ENCODE measurements around the gene PRELID3B.

Gene PRELID3B

DNA sequence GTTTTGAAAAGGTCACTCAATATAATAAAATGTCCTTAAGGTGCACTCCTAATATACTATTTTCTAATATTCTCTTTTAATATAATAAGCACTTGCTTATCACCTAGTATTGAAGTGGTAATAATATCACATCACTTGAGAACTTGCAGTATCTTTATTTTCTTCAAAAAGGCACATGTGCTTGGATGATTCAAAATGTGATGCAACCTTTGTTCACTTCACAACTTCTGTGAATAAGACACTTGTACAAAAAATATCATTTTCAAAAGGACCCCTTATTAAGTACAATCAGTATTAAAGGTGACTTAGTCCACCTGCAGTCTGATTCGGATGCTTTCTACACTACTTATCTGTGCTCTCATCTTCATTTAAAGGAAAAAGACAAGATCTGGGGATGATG lies 3.4 kb downstream of the PRELID3B start:
- peaks cover 40% of the 10 kb centered on the region for H3K4me1 Mint-ChIP-seq
- no peak for ATAC-seq
- H3K27ac Mint-ChIP-seq, result no peak overlapping the region
- no peaks in the 10 kb centered on the region for H3K27me3 Mint-ChIP-seq
- no peak overlapping the region for H3K4me3 Mint-ChIP-seq
- peaks cover 46% of the 10 kb centered on the region for H3K36me3 Mint-ChIP-seq
- H3K9me3 Mint-ChIP-seq, result no peaks in the 10 kb centered on the region

DNA sequence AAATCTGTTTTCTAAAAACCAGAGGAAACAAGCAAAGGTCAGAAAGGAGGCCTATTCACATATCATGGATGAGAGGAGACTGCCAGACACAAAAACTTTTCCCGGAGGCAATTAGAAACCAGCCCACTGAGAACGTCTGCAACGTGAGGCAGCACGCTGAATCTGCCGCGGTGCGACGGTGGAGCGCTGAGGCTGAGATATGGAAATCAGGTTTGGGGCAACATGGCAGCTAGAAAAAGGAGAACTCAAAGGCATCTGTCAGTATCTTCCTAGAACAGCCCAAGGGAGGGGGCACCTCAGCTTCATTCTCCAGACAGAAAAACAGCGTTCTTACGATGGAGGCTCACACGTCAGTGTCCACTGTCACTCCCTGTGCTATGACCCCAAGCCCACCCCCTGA lies 5.2 kb downstream of the PRELID3B start:
- Mint-ChIP-seq H3K4me3 (no peak overlapping the region), H3K9me3 (no peaks in the 10 kb centered on the region), H3K27me3 (no peaks in the 10 kb centered on the region), H3K4me1 (peaks cover 32% of the 10 kb centered on the region), H3K27ac (no peak overlapping the region), H3K36me3 (peaks cover 51% of the 10 kb centered on the region)
- ATAC-seq, result no peak

DNA sequence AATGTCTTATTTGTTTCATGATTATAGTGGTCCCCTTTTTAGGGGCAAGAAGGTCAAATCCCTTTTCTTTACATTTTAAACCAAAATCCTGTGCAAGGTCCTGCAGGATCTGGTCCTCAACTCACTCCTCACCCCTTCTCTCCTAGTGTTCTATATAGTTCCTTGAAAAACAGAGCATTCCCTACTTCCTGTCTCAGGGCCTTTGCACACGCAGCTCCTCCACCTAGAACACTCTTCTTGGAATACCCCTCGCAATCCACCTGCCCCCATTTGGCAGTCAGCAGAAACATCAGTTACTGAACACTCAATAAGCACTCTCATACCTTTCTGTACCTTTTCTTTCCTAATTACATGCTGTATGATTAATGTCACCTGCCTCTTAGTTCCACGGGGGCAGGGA lies 7.2 kb downstream of the PRELID3B start:
- no peak overlapping the region for H3K27ac Mint-ChIP-seq
- no peak for ATAC-seq
- H3K36me3 Mint-ChIP-seq, result peaks cover 49% of the 10 kb centered on the region
- H3K4me1 Mint-ChIP-seq, result peaks cover 21% of the 10 kb centered on the region
- no peak overlapping the region for H3K4me3 Mint-ChIP-seq
- no peaks in the 10 kb centered on the region for H3K27me3 Mint-ChIP-seq
- H3K9me3 Mint-ChIP-seq, result no peaks in the 10 kb centered on the region

DNA sequence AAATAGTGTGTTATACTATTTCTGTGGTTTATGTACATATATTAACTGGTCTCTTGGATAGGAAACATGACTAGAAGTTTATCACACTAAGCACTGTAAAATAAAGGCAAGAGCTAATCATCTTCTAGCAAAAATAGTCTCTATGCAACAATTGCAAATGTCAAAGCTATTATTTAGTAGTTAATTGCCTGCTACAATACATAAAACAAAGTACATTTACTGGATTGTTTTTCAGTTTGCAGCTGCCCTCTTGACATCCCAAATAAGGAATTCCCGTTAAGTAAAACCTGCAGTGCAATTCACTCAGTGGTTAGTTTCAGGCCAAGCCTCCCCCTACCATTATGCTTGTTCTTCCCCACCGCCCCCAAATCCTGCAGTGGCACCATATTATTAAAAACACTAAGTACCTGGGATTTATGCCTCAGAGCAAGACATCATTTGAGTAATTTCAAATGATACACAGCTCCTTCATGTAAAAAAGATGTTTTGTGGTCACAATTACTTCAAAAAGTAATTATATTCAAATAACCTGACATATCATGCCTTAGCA lies 8.9 kb downstream of the PRELID3B start:
- peaks cover 52% of the 10 kb centered on the region for H3K36me3 Mint-ChIP-seq
- H3K27ac Mint-ChIP-seq, result no peak overlapping the region
- no peak overlapping the region for H3K4me3 Mint-ChIP-seq
- no peaks in the 10 kb centered on the region for H3K27me3 Mint-ChIP-seq
- peaks cover 25% of the 10 kb centered on the region for H3K4me1 Mint-ChIP-seq
- ATAC-seq, result no peak
- H3K9me3 Mint-ChIP-seq, result no peaks in the 10 kb centered on the region

- H3K4me3 Mint-ChIP-seq, result peak overlapping the region; percentile 98
- no peak for ATAC-seq
- H3K27me3 Mint-ChIP-seq, result no peaks in the 10 kb centered on the region
- H3K36me3 Mint-ChIP-seq, result peaks cover 52% of the 10 kb centered on the region
- H3K9me3 Mint-ChIP-seq, result no peaks in the 10 kb centered on the region
- H3K4me1 Mint-ChIP-seq, result peaks cover 27% of the 10 kb centered on the region
- H3K27ac Mint-ChIP-seq, result peak overlapping the region; percentile 96
Measured at GRCh38 chr20:59033093-59033492, 9.5 kb downstream of the PRELID3B start.

DNA sequence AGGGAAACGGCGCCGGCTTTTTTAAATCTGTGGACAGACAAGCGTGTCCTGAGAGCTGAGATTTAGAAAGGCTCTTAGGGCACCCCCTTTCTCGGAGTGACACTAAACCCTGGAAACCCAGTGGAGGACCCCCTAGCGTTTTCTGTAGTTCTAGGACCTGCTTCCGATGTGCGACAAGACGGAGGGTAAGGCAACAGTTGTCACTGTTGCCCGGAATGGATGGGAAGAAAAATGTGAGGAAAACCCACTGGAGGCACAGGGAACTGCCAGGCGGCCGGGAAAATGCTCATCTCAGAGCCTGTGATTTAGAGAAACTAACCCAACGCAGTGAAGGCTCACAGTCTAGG lies 9.9 kb downstream of the PRELID3B start:
- no peaks in the 10 kb centered on the region for H3K9me3 Mint-ChIP-seq
- peaks cover 53% of the 10 kb centered on the region for H3K36me3 Mint-ChIP-seq
- H3K4me1 Mint-ChIP-seq, result peaks cover 28% of the 10 kb centered on the region
- H3K4me3 Mint-ChIP-seq, result peak overlapping the region; percentile 98
- peak; percentile 56 for ATAC-seq
- peak overlapping the region; percentile 96 for H3K27ac Mint-ChIP-seq
- no peaks in the 10 kb centered on the region for H3K27me3 Mint-ChIP-seq

- Mint-ChIP-seq H3K27me3 (no peaks in the 10 kb centered on the region), H3K9me3 (no peaks in the 10 kb centered on the region), H3K36me3 (peaks cover 57% of the 10 kb centered on the region), H3K4me3 (peak within 1 kb of the TSS; percentile 98), H3K4me1 (peaks cover 34% of the 10 kb centered on the region), H3K27ac (peak within 1 kb of the TSS; percentile 96)
- peak; percentile 99 for ATAC-seq
Measured at GRCh38 chr20:59032023-59032712, 10.4 kb downstream of the PRELID3B start, which contains the start of gene ATP5F1E. TSS of gene ATP5F1E (minus strand) at chr20:59032335. CDS start at chr20:59032251, 84 bp downstream.

- no peaks in the 10 kb centered on the region for H3K27me3 Mint-ChIP-seq
- no peaks in the 10 kb centered on the region for H3K9me3 Mint-ChIP-seq
- peak overlapping the region; percentile 96 for H3K27ac Mint-ChIP-seq
- peaks cover 39% of the 10 kb centered on the region for H3K4me1 Mint-ChIP-seq
- peak overlapping the region; percentile 98 for H3K4me3 Mint-ChIP-seq
- ATAC-seq, result no peak
- H3K36me3 Mint-ChIP-seq, result peaks cover 57% of the 10 kb centered on the region
Measured at GRCh38 chr20:59031564-59032022, 11.0 kb downstream of the PRELID3B start.

DNA sequence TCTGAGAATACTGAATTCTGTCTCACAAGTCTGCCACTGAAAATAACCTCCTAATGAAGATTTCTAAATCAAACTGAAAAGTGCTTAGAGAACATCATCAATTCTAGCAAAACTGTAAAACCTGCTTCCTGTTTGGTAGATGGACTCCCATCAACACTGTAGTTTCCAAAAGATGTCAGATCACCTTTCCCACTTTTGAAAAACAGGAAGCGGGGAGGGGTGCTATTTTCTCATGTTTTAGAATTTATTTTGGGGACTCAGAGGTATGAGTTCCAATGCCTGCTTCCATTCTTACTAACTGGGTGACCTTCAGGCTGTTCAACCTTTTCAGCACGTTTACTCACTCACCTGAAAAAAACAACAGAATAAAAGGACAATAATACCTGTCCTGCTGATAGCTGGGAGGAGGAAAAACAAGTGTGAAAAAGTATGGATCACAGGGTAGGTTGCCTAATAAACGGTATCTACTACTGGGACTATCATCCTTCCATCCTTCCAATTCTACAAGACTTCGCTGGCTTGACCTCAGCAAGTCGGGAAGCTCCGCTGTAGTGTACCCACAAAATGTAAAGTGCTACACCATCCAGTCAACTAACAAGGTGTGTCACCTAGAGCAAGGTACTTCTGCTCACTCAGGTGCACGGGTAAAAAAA lies 11.5 kb downstream of the PRELID3B start:
- peaks cover 55% of the 10 kb centered on the region for H3K36me3 Mint-ChIP-seq

GRCh38 chr20:59028812-59029211 lies 13.8 kb downstream of the PRELID3B start:
- Mint-ChIP-seq H3K4me3 (peak overlapping the region; percentile 18), H3K4me1 (peaks cover 49% of the 10 kb centered on the region), H3K27me3 (no peaks in the 10 kb centered on the region), H3K9me3 (no peaks in the 10 kb centered on the region), H3K36me3 (peaks cover 59% of the 10 kb centered on the region), H3K27ac (no peak overlapping the region)
- ATAC-seq, result no peak

More for the DNA sequence above, 11.5 kb downstream of the PRELID3B start:
- Mint-ChIP-seq H3K9me3 (no peaks in the 10 kb centered on the region), H3K27me3 (no peaks in the 10 kb centered on the region), H3K27ac (peak overlapping the region; percentile 96), H3K4me1 (peaks cover 41% of the 10 kb centered on the region), H3K4me3 (peak overlapping the region; percentile 98)
- ATAC-seq, result no peak

GRCh38 chr20:59027741-59028320 lies 14.8 kb downstream of the PRELID3B start:
- peaks cover 49% of the 10 kb centered on the region for H3K4me1 Mint-ChIP-seq
- no peak for ATAC-seq
- H3K27me3 Mint-ChIP-seq, result no peaks in the 10 kb centered on the region
- peak overlapping the region; percentile 7 for H3K27ac Mint-ChIP-seq
- peaks cover 66% of the 10 kb centered on the region for H3K36me3 Mint-ChIP-seq
- H3K4me3 Mint-ChIP-seq, result no peak overlapping the region
- H3K9me3 Mint-ChIP-seq, result no peaks in the 10 kb centered on the region

DNA sequence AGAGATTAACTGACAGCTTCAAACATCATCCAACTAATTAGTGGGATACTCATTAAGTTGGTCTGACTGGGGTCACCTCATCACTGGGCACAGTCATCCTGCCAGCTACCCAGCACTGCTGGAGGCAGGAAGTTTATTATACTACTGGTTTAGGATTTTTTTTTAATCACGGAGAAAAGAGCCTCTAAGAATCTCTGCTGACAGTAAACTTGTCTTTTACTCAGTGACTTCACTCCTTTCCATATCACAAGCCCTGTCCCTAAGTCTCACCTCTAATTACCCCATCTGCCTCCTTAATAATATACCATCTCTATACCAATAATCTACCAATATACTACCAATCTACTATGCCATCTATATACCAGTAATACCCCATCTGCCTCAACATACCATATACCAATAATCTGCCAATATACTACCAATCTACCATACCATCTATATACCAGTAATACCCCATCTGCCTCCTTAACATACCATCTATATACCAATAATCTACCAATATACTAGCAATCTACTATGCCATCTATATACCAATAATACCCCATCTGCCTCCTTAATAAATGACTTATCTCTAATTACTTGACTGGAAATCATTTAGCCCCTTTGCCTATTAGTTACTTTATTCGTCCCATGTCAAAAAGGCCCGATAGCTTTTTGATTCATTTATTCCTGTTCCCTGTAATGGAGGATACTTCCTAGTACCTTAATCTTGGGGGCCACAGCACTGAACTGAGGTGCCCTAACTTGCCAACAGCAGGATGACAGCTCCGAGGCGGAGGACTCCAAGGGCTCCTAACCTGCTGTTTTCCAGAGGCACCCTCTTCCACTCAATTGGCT lies 15.5 kb downstream of the PRELID3B start:
- peaks cover 48% of the 10 kb centered on the region for H3K4me1 Mint-ChIP-seq
- H3K9me3 Mint-ChIP-seq, result no peaks in the 10 kb centered on the region
- no peak for ATAC-seq
- peak overlapping the region; percentile 7 for H3K27ac Mint-ChIP-seq
- H3K4me3 Mint-ChIP-seq, result no peak overlapping the region
- peaks cover 69% of the 10 kb centered on the region for H3K36me3 Mint-ChIP-seq
- no peaks in the 10 kb centered on the region for H3K27me3 Mint-ChIP-seq

- Mint-ChIP-seq H3K4me3 (no peak overlapping the region), H3K36me3 (peaks cover 66% of the 10 kb centered on the region), H3K9me3 (no peaks in the 10 kb centered on the region), H3K4me1 (peaks cover 48% of the 10 kb centered on the region), H3K27ac (no peak overlapping the region), H3K27me3 (no peaks in the 10 kb centered on the region)
- no peak for ATAC-seq
Measured at GRCh38 chr20:59025511-59025910, 17.1 kb downstream of the PRELID3B start.

- Mint-ChIP-seq H3K27me3 (no peaks in the 10 kb centered on the region), H3K4me1 (peaks cover 44% of the 10 kb centered on the region), H3K9me3 (no peaks in the 10 kb centered on the region), H3K27ac (no peak overlapping the region), H3K36me3 (peaks cover 62% of the 10 kb centered on the region), H3K4me3 (no peak overlapping the region)
- ATAC-seq, result no peak
Measured at GRCh38 chr20:59025086-59025485, 17.5 kb downstream of the PRELID3B start.

GRCh38 chr20:59024111-59024530 lies 18.5 kb downstream of the PRELID3B start:
- Mint-ChIP-seq H3K4me1 (peaks cover 35% of the 10 kb centered on the region), H3K4me3 (no peak overlapping the region), H3K27me3 (no peaks in the 10 kb centered on the region), H3K27ac (no peak overlapping the region), H3K36me3 (peaks cover 55% of the 10 kb centered on the region), H3K9me3 (no peaks in the 10 kb centered on the region)
- ATAC-seq, result no peak
